HepG2 (cell line): ENCODE data around the gene ARAP1. TPM values are rescaled to one million over a fixed set of nuclear protein-coding genes. Genes with fewer than 3 reads are reported as not detected.

Experiments used
- ATAC-seq: fragments of 200-7000 bp; cut with Tn5 transposase; 3 replicates; pipeline ENCODE4 v1.9.1; 2020; ENCODE audit warnings: mild to moderate bottlenecking, moderate library complexity
- BruUV-seq: library from RNA; stranded (reverse); fragments of 400-500 nt; replicated peaks from 2 replicates; lab custom pipeline; 2021; lab: Mats Ljungman, UMichigan
- CTCF ChIA-PET: fragments of 300-600 bp; formaldehyde crosslinking; extraction: SDS; loops from one replicate; lab custom pipeline; 2021; ENCODE audit warnings: low total read pairs, inconsistent platforms, low intra/inter-chr PET ratio; lab: Yijun Ruan, JAX
- POLR2A ChIA-PET: fragments of 350-600 bp; sonication (Branson Sonifier 250); formaldehyde crosslinking; loops from one replicate; lab custom pipeline; 2020; ENCODE audit warnings: antibody characterized with exemption, inconsistent platforms; lab: Yijun Ruan, JAX
- DNase-seq: peaks from one replicate; pipeline ENCODE4 v3.0.0-alpha.2; 2015; ENCODE audit warnings: low spot score
- FAIRE-seq: peaks from 3 replicates; lab custom pipeline; 2011; peaks lifted over from hg19 to GRCh38; lab: Jason Lieb, UNC
- H2AFZ ChIP-seq: one replicate; pipeline ENCODE4 v1.6.1; 2011; ENCODE audit warnings: low read length, inconsistent platforms
- H3K27ac ChIP-seq: fragments of 300-600 bp; 3 replicates; pipeline ENCODE4 v1.8.0; 2011; ENCODE audit warnings: mixed run types, mild to moderate bottlenecking, mixed read lengths, low read length, inconsistent platforms; ENCODE audit not compliant: insufficient read depth; ENCODE audit errors: extremely low read length
- H3K27me3 ChIP-seq, 2 experiments: fragments of 200-600 bp in 1 of 2; 2 replicates in 1 of 2; 3 replicates in 1 of 2; pipeline versions ENCODE4 v1.6.0 to v1.8.0; 2011; ENCODE audit warnings: low read length in 2 of 2, mild to moderate bottlenecking in 2 of 2, moderate library complexity in 2 of 2, inconsistent platforms in 1 of 2; ENCODE audit not compliant: insufficient read depth in 2 of 2, control insufficient read depth in 1 of 2
- H3K36me3 ChIP-seq, 2 experiments: fragments of 200-600 bp in 1 of 2; replicated peaks in 1 of 2; 2 replicates in 1 of 2; 3 replicates in 1 of 2; pipeline versions ENCODE4 v1.5.1 to v1.8.0; 2011; ENCODE audit warnings: low read length in 2 of 2, inconsistent platforms in 1 of 2; ENCODE audit not compliant: insufficient read depth in 2 of 2, control insufficient read depth in 1 of 2
- H3K4me1 ChIP-seq: 2 replicates; pipeline ENCODE4 v1.5.1; 2012; ENCODE audit warnings: low read length, inconsistent platforms; ENCODE audit not compliant: insufficient read depth
- H3K4me2 ChIP-seq: 2 replicates; pipeline ENCODE4 v1.6.0; 2011; ENCODE audit warnings: low read depth, low read length, inconsistent platforms
- H3K4me3 ChIP-seq, 3 experiments: fragments of 200-600 bp in 1 of 3; sonication (generic), shearing (Covaris generic) in 1 of 3; replicated peaks in 1 of 3; 2 replicates each; pipeline ENCODE4 v1.5.1; 2011 to 2016; ENCODE audit warnings: low read length in 3 of 3, inconsistent platforms in 2 of 3, low read depth in 2 of 3, mild to moderate bottlenecking in 2 of 3, control low read depth in 1 of 3, mixed read lengths in 1 of 3; ENCODE audit not compliant: insufficient read depth in 1 of 3
- H3K79me2 ChIP-seq: one replicate; pipeline ENCODE4 v1.6.1; 2011; ENCODE audit warnings: low read length, inconsistent platforms; ENCODE audit not compliant: insufficient read depth
- H3K9ac ChIP-seq: 2 replicates; pipeline ENCODE4 v1.6.0; 2011; ENCODE audit warnings: mild to moderate bottlenecking, low read depth, low read length, inconsistent platforms; ENCODE audit not compliant: insufficient read depth
- H3K9me3 ChIP-seq: 2 replicates; pipeline ENCODE4 v1.5.1; 2012; ENCODE audit warnings: mild to moderate bottlenecking, low read length
- H4K20me1 ChIP-seq: 2 replicates; pipeline ENCODE4 v1.6.0; 2011; ENCODE audit warnings: inconsistent platforms, mild to moderate bottlenecking, low read length, moderate library complexity; ENCODE audit not compliant: insufficient read depth
- ELF4 ChIP-seq: sonication (generic); formaldehyde crosslinking; IDR thresholded peaks from 2 replicates; pipeline ENCODE4 v1.5.0; 2020; ENCODE audit warnings: missing genetic modification reagents, mild to moderate bottlenecking, moderate library complexity, borderline replicate concordance
- NFKBIZ ChIP-seq: IDR thresholded peaks from 2 replicates; pipeline ENCODE4 v1.6.1; 2018; ENCODE audit warnings: missing genetic modification reagents, missing compliant biosample characterization
- POLR2G ChIP-seq: fragments of 200-400 bp; formaldehyde crosslinking; IDR thresholded peaks from 2 replicates; pipeline ENCODE4 v1.6.1; 2018; ENCODE audit warnings: mild to moderate bottlenecking, low read depth, low read length, moderate library complexity
- RAD51 ChIP-seq: fragments of 450-650 bp; IDR thresholded peaks from 2 replicates; pipeline ENCODE4 v1.6.1; 2016; ENCODE audit warnings: borderline replicate concordance
- RBM22 ChIP-seq: fragments of 200-400 bp; formaldehyde crosslinking; optimal IDR thresholded peaks from 2 replicates; pipeline ENCODE3; 2017; ENCODE audit warnings: mild to moderate bottlenecking, low read length, moderate library complexity
- SP4 ChIP-seq: sonication (generic); formaldehyde crosslinking; IDR thresholded peaks from 2 replicates; pipeline ENCODE4 v1.8.1; 2023; ENCODE audit warnings: mild to moderate bottlenecking, missing genetic modification reagents
- ZNF12 ChIP-seq: sonication (generic); formaldehyde crosslinking; IDR thresholded peaks from 2 replicates; pipeline ENCODE4 v1.5.0; 2020; ENCODE audit warnings: missing genetic modification reagents
- ZSCAN31 ChIP-seq: sonication (generic); formaldehyde crosslinking; IDR thresholded peaks from 2 replicates; pipeline ENCODE4 v1.5.0; 2020; ENCODE audit warnings: low read depth, mild to moderate bottlenecking, missing genetic modification reagents
- WGBS: methylation state at CpG from one replicate; pipeline ENCODE4 v1.1.6; 2017; ENCODE audit warnings: low lambda C conversion rate; 5-methylcytosine and 5-hydroxymethylcytosine counted together
- in situ Hi-C: cut with HindIII; loops from 2 replicates; pipeline ENCODE4 v1.10.0; 2017; ENCODE audit warnings: low pct_unique_long_range_greater_than_20kb; ENCODE audit not compliant: extremely low pct_ligation_motif_present
- intact Hi-C: fragments of 100-400 bp; cut with micrococcal nuclease; formaldehyde crosslinking; loops from one replicate; pipeline ENCODE4 v1.10.0; 2022; ENCODE audit not compliant: unreplicated experiment
- polyA plus RNA-seq, 8 experiments: library from polyadenylated mRNA; depleted of rRNA in 3 of 8; stranded (reverse) in 7 of 8; unstranded in 1 of 8; fragments of >200 nt; fragmentation: Illumina TruSeq in 4 of 8; extraction: Trizol in 4 of 8; gene quantifications; 2 replicates each; pipeline versions ENCODE4 v1.2.1 to v1.2.3, GENCODE V29; 2011 to 2016; ENCODE audit warnings: low read depth in 4 of 8, missing spikeins in 1 of 8, mixed read lengths in 1 of 8; ENCODE audit not compliant: insufficient read depth in 1 of 8
- total RNA-seq, 5 experiments: library from RNA; depleted of rRNA; stranded (reverse); fragments of >200 nt; fragmentation: Illumina TruSeq; extraction: Trizol; gene quantifications; 2 replicates each; pipeline ENCODE4 v1.2.3, GENCODE V29; 2016; ENCODE audit warnings: low read depth in 1 of 5
- TF ChIP-seq, protein P1 (sequence below): fragments of 450-650 bp; IDR thresholded peaks from 2 replicates; pipeline ENCODE4 v1.6.1; 2017; ENCODE audit warnings: mild to moderate bottlenecking

Gene ARAP1
- total and polyA plus RNA-seq, 2 of the 13 experiments (the other 11 are each of a cell fraction or from before 2014, with no cell fraction given), result 43.2 to 55.5 TPM

GRCh38 chr11:72637926-72638325 lies 114.3 kb downstream of the ARAP1 start (continued):
- TF ChIP-seq, protein P1, sequence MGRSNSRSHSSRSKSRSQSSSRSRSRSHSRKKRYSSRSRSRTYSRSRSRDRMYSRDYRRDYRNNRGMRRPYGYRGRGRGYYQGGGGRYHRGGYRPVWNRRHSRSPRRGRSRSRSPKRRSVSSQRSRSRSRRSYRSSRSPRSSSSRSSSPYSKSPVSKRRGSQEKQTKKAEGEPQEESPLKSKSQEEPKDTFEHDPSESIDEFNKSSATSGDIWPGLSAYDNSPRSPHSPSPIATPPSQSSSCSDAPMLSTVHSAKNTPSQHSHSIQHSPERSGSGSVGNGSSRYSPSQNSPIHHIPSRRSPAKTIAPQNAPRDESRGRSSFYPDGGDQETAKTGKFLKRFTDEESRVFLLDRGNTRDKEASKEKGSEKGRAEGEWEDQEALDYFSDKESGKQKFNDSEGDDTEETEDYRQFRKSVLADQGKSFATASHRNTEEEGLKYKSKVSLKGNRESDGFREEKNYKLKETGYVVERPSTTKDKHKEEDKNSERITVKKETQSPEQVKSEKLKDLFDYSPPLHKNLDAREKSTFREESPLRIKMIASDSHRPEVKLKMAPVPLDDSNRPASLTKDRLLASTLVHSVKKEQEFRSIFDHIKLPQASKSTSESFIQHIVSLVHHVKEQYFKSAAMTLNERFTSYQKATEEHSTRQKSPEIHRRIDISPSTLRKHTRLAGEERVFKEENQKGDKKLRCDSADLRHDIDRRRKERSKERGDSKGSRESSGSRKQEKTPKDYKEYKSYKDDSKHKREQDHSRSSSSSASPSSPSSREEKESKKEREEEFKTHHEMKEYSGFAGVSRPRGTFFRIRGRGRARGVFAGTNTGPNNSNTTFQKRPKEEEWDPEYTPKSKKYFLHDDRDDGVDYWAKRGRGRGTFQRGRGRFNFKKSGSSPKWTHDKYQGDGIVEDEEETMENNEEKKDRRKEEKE, result no peak
- TF ChIP-seq SP4 (CRISPR knock-in tag) (no peak), RBM22 (no peak)

DNA sequence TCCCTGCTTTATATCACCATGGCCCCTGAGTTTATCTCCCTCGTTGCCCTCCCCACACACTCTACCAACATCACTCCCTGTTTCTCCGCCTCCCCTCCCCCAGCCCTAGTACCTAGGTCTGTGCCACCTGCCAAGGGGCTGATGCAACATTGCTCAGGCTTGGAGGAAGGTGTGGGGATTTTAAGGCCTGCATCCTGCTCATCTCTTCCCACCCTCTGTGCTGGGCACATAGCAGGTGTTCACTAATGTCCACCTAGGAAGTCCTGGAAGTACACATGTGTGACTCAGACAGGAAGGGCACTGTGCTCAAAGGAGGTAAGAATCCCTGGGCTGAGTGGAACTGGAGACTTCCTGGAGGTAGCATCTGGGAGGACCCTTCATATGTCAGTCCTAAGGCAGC lies 115.0 kb downstream of the ARAP1 start:
- H3K4me2 ChIP-seq, result no peak overlapping the region
- no peak overlapping the region for H3K27ac ChIP-seq
- intact Hi-C loops, result no loop called here
- H3K36me3 ChIP-seq, result no peaks in the 10 kb centered on the region
- POLR2A ChIA-PET, result no interaction called here
- CTCF ChIA-PET, result no interaction called here
- H3K9ac ChIP-seq, result no peak overlapping the region
- ATAC-seq, result no peak
- H4K20me1 ChIP-seq, result no peaks in the 10 kb centered on the region
- H3K79me2 ChIP-seq, result no peaks in the 10 kb centered on the region
- 13% methylated on average over 2 of the region's 2 CpGs for WGBS
- no peaks in the 10 kb centered on the region for H3K9me3 ChIP-seq
- H3K4me1 ChIP-seq, result no peaks in the 10 kb centered on the region
- BruUV-seq, result no TSS peak
- no peak overlapping the region for H3K4me3 ChIP-seq
- H2AFZ ChIP-seq, result no peak overlapping the region
- in situ Hi-C loops, result no loop called here
- DNase-seq, result no peak
- H3K27me3 ChIP-seq, result peaks cover 27 to 96% of the 10 kb centered on the region in 2 experiments
- TF ChIP-seq POLR2G (no peak), NFKBIZ (CRISPR knock-in tag) (no peak), ELF4 (no peak), ZSCAN31 (CRISPR knock-in tag) (no peak), ZNF12 (CRISPR knock-in tag) (no peak), RAD51 (no peak)
- TF ChIP-seq, all 625 proteins: peak for 0
- no peak for FAIRE-seq
